H1 (cell line): ENCODE measurements around the gene LRRC39. TPM values are rescaled to one million over a fixed set of nuclear protein-coding genes. Genes with fewer than 3 reads are reported as not detected.

Source experiments
- CHD1 ChIP-seq: IDR thresholded peaks from 2 replicates; pipeline ENCODE4 v1.6.1; 2012; ENCODE audit warnings: low read depth, low read length, improper control_type of control experiment
- HDAC2 ChIP-seq, 2 experiments: fragments of 300-600 bp in 1 of 2; sonication (generic) in 1 of 2; IDR thresholded peaks; 2 replicates each; pipeline ENCODE4 v1.6.1; 2011 to 2012; ENCODE audit warnings: low read depth in 2 of 2, low read length in 2 of 2, mild to moderate bottlenecking in 2 of 2, moderate library complexity in 2 of 2, borderline replicate concordance in 1 of 2, inconsistent platforms in 1 of 2
- MAFK ChIP-seq: IDR thresholded peaks from 2 replicates; pipeline ENCODE4 v1.6.1; 2012; ENCODE audit warnings: low read depth, mild to moderate bottlenecking, improper control_type of control experiment, low read length
- RBBP5 ChIP-seq: IDR thresholded peaks from 2 replicates; pipeline ENCODE4 v1.7.1; 2012; ENCODE audit warnings: low read depth, mild to moderate bottlenecking, inconsistent platforms, low read length, moderate library complexity, borderline replicate concordance
- SP1 ChIP-seq: IDR thresholded peaks from 2 replicates; pipeline ENCODE4 v1.6.1; 2011; ENCODE audit warnings: low read depth, low read length
- TCF12 ChIP-seq: IDR thresholded peaks from 2 replicates; pipeline ENCODE4 v1.6.1; 2011; ENCODE audit warnings: low read depth, mild to moderate bottlenecking, low read length
- polyA plus RNA-seq, 7 experiments: library from polyadenylated mRNA; depleted of rRNA in 3 of 7; stranded (reverse) in 5 of 7; unstranded in 2 of 7; fragments of >200 nt in 5 of 7; fragments of 200-250 nt in 2 of 7; gene quantifications; 1 replicate in 5 of 7; 2 replicates in 1 of 7; 4 replicates in 1 of 7; pipeline versions ENCODE4 v1.2.1 to v1.2.3, GENCODE V29; 2011 to 2013; ENCODE audit warnings: missing spikeins in 2 of 7, mixed read lengths in 2 of 7
- total RNA-seq: library from RNA; stranded (reverse); fragmentation: NEBNext Ultra II Directional; extraction: Animal tissue kit (Norgen Biotek cat#: 25700); gene quantifications from 2 replicates; pipeline ENCODE4 v1.2.1, GENCODE V29; 2021

The LRRC39 gene
- total and polyA plus RNA-seq, 2 of the 8 experiments (the other 6 are each of a cell fraction or from before 2014, with no cell fraction given) = 0.33 to 0.39 TPM

DNA sequence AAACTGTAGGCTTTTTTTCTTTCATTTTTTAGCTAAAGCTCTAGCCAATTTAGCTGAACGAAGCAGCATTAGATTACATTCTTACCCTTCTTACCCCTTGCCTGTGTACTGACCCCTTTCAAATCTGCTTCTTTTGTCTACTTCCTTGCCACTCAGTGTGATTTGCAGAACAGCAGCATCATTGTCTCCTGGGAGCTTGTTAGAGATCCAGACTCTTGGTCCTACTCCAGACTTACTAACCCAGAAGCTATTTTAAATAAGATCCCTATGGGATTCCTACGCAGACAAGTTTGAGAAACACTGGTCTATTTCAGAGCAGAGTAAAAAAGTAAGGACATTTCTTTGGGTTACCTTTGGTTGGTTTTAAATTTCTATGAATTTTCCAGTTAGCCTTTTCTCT lies 13.8 kb downstream of the LRRC39 start (continued):
- no peak for TF ChIP-seq SP1
- no peak for TF ChIP-seq MAFK
- TF ChIP-seq CHD1 = no peak
- TF ChIP-seq RBBP5 = no peak
- no peak for TF ChIP-seq TCF12
- TF ChIP-seq HDAC2 (IDR thresholded peaks at IDR 0.05; ENCODE audit: borderline replicate concordance in 1 of 2, low read depth in 2 of 2, low read length in 2 of 2) = no peak
